ENCODE results near the gene THAP4. TPM values are rescaled to one million over a fixed set of nuclear protein-coding genes. Genes with fewer than 3 reads are reported as not detected.
A peak's percentile ranks its signal among the peaks of the same experiment; 100 is the strongest.

THAP4 gene
- polyA plus RNA-seq, 3 donors = 15.1 to 25.9 (median 16.3) TPM

DNA sequence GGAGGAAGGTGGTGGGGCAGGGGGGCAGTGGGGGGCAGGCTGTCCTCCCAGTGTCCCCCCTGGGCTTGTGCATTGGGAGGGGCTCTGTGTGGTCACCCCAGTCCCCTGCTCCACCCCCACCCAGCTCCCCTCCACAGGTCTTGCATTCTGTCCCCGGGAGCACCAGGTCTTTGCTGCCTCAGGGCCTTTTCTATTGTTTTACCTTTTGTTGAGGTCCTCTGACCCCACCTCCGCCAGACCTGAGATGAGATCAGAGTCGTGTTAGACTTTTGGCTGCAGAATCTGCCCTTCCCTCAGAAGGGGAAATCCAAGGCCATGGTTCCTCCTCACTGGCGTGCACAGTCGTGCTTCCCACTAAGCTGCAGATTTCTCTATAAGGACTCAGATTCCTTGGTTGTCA, 21.3 kb upstream of the THAP4 start:
- TF ChIP-seq, protein P1, sequence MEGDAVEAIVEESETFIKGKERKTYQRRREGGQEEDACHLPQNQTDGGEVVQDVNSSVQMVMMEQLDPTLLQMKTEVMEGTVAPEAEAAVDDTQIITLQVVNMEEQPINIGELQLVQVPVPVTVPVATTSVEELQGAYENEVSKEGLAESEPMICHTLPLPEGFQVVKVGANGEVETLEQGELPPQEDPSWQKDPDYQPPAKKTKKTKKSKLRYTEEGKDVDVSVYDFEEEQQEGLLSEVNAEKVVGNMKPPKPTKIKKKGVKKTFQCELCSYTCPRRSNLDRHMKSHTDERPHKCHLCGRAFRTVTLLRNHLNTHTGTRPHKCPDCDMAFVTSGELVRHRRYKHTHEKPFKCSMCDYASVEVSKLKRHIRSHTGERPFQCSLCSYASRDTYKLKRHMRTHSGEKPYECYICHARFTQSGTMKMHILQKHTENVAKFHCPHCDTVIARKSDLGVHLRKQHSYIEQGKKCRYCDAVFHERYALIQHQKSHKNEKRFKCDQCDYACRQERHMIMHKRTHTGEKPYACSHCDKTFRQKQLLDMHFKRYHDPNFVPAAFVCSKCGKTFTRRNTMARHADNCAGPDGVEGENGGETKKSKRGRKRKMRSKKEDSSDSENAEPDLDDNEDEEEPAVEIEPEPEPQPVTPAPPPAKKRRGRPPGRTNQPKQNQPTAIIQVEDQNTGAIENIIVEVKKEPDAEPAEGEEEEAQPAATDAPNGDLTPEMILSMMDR (IDR thresholded peaks at IDR 0.05) = no peak
- DNase-seq = no peak
- Histone ChIP-seq H3K9ac (ENCODE audit: insufficient read depth, low read length, poor library complexity, severe bottlenecking) (no peak overlapping the region), H3K4me3 (replicated peaks in 1 of 3; ENCODE audit: low read depth in 2 of 3, low read length in 3 of 3) (no peak overlapping the region), H3K27ac (ENCODE audit: low read depth in 1 of 2, low read length in 2 of 2) (no peak overlapping the region), H3K79me2 (ENCODE audit: insufficient read depth, low read length) (no peaks in the 10 kb centered on the region), H3K9me3 (replicated peaks in 1 of 2; ENCODE audit: control insufficient read depth in 1 of 2, insufficient read depth in 1 of 2, low read length in 2 of 2) (no peaks in the 10 kb centered on the region), H3K36me3 (replicated peaks in 1 of 2; ENCODE audit: control insufficient read depth in 1 of 2, insufficient read depth in 2 of 2, low read length in 2 of 2) (peaks cover 65 to 91% of the 10 kb centered on the region in 2 donors), H3K27me3 (ENCODE audit: control insufficient read depth in 2 of 2, insufficient read depth in 2 of 2, low read length in 2 of 2) (no peaks in the 10 kb centered on the region), H3K4me1 (ENCODE audit: control insufficient read depth in 1 of 2, insufficient read depth in 2 of 2, low read length in 2 of 2) (no peaks in the 10 kb centered on the region), H3K4me2 (replicated peaks; ENCODE audit: extremely low read depth, low read length, poor library complexity, severe bottlenecking) (no peak overlapping the region), H4K20me1 (ENCODE audit: insufficient read depth, low read length) (peaks cover 1% of the 10 kb centered on the region), H2AFZ (ENCODE audit: insufficient read depth, low read depth, low read length, poor library complexity, severe bottlenecking) (no peak overlapping the region)
- Mint-ChIP-seq H3K9me3 (no peaks in the 10 kb centered on the region), H3K27me3 (ENCODE audit: low read depth in 3 of 3) (peaks cover 0 to 2% (median 0%) of the 10 kb centered on the region in 3 donors), H3K4me1 (no peaks in the 10 kb centered on the region), H3K36me3 (peaks cover 80 to 93% of the 10 kb centered on the region in 2 donors), H3K4me3 (no peak overlapping the region), H3K27ac (peak overlapping the region in 1 of 7 donors; percentile 30)
- 84% methylated on average over 3 of the region's 5 CpGs for WGBS (ENCODE audit: insufficient coverage)
- intact Hi-C loops (cut with micrococcal nuclease) = no loop called here

DNA sequence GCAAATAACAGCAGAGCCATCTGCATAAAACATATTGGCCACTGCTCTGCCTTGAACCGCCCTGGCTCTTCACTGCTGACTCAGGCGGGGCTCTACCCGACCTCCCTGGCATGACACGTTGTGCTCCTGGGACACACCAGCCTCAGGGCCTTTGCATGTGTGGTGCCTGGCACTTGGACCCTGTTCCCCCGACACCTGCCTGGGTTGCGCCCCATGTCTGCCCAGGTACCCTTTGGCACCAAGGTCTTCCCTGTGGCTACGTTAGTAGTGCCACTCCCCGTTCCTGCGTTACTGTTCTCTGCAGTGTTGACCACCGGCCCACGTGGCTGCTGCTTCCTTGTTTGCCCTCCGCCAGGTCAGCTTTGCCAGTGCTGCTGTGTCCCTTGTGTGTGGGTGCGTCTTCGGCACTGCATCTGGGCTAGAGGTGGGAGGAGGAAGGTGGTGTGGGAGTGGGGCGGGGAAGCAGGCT, 20.9 kb upstream of the THAP4 start:
- Histone ChIP-seq H3K9me3 (replicated peaks in 1 of 2; ENCODE audit: control insufficient read depth in 1 of 2, insufficient read depth in 1 of 2, low read length in 2 of 2) (no peaks in the 10 kb centered on the region), H3K4me1 (ENCODE audit: control insufficient read depth in 1 of 2, insufficient read depth in 2 of 2, low read length in 2 of 2) (no peaks in the 10 kb centered on the region), H3K4me2 (replicated peaks; ENCODE audit: extremely low read depth, low read length, poor library complexity, severe bottlenecking) (no peak overlapping the region), H3K27me3 (ENCODE audit: control insufficient read depth in 2 of 2, insufficient read depth in 2 of 2, low read length in 2 of 2) (no peaks in the 10 kb centered on the region), H2AFZ (ENCODE audit: insufficient read depth, low read depth, low read length, poor library complexity, severe bottlenecking) (no peak overlapping the region), H3K4me3 (replicated peaks in 1 of 3; ENCODE audit: low read depth in 2 of 3, low read length in 3 of 3) (no peak overlapping the region), H4K20me1 (ENCODE audit: insufficient read depth, low read length) (peaks cover 6% of the 10 kb centered on the region), H3K36me3 (replicated peaks in 1 of 2; ENCODE audit: control insufficient read depth in 1 of 2, insufficient read depth in 2 of 2, low read length in 2 of 2) (peaks cover 70 to 96% of the 10 kb centered on the region in 2 donors), H3K9ac (ENCODE audit: insufficient read depth, low read length, poor library complexity, severe bottlenecking) (no peak overlapping the region), H3K79me2 (ENCODE audit: insufficient read depth, low read length) (no peaks in the 10 kb centered on the region), H3K27ac (ENCODE audit: low read depth in 1 of 2, low read length in 2 of 2) (no peak overlapping the region)
- Mint-ChIP-seq H3K36me3 (peaks cover 84 to 98% of the 10 kb centered on the region in 2 donors), H3K27me3 (ENCODE audit: low read depth in 3 of 3) (peaks cover 0 to 4% (median 0%) of the 10 kb centered on the region in 3 donors), H3K4me1 (no peaks in the 10 kb centered on the region), H3K4me3 (no peak overlapping the region), H3K27ac (peak overlapping the region in 1 of 7 donors; percentile 18), H3K9me3 (no peaks in the 10 kb centered on the region)
- 91% methylated on average over 14 of the region's 15 CpGs for WGBS (ENCODE audit: insufficient coverage)
- intact Hi-C loops (cut with micrococcal nuclease) = no loop called here
- TF ChIP-seq, protein P1 (IDR thresholded peaks at IDR 0.05) = no peak
- DNase-seq = no peak

Data from CD14-positive monocyte (primary cell).